ENCODE results near the gene TMTC1.

GRCh38 chr12:29743801-29744200, 39.9 kb downstream of the TMTC1 start:
- TF ChIP-seq CTCF (conservative IDR thresholded peaks at IDR 0.05 in 1 of 2, IDR thresholded peaks at IDR 0.05 in 1 of 2; ENCODE audit: low read depth in 1 of 2, low read length in 2 of 2) (no peak), EZH2 (IDR thresholded peaks at IDR 0.05; ENCODE audit: low read length, missing control alignments) (no peak)
